Common myeloid progenitor, CD34-positive (primary cell): ENCODE data around the gene ZBTB9.

Source experiments
- CTCF ChIA-PET: fragments of 350-600 bp; sonication (Branson Sonifier 250); formaldehyde crosslinking; loops from one replicate; lab custom pipeline; 2021; ENCODE audit warnings: antibody characterized with exemption; lab: Charles Lee
- POLR2A ChIA-PET: fragments of 350-600 bp; sonication (Branson Sonifier 250); formaldehyde crosslinking; loops from one replicate; lab custom pipeline; 2021; ENCODE audit warnings: antibody characterized with exemption; lab: Charles Lee
- DNase-seq, 3 donors: peaks; one replicate each; pipeline versions ENCODE4 v3.0.0 to v3.0.0-alpha.2; 2013
- H3K27ac ChIP-seq, 2 experiments: 1 replicate in 1 of 2; 2 replicates in 1 of 2; pipeline ENCODE4 v1.7.0; 2013; ENCODE audit warnings: inconsistent platforms in 2 of 2, low read length in 2 of 2, mild to moderate bottlenecking in 2 of 2, low read depth in 1 of 2, moderate library complexity in 1 of 2; ENCODE audit not compliant: severe bottlenecking in 2 of 2, insufficient read depth in 1 of 2, poor library complexity in 1 of 2
- H3K27me3 ChIP-seq, 5 experiments: replicated peaks in 2 of 5; 1 replicate in 3 of 5; 2 replicates in 2 of 5; pipeline versions ENCODE4 v1.6.1 to v1.7.0; 2013; ENCODE audit warnings: low read length in 4 of 5, mild to moderate bottlenecking in 2 of 5, moderate library complexity in 2 of 5, inconsistent platforms in 1 of 5; ENCODE audit not compliant: insufficient read depth in 5 of 5, control insufficient read depth in 4 of 5
- H3K36me3 ChIP-seq, 4 experiments: 1 replicate in 2 of 4; 2 replicates in 2 of 4; pipeline versions ENCODE4 v1.6.1 to v1.7.0; 2013; ENCODE audit warnings: low read length in 3 of 4, control low read depth in 1 of 4, mild to moderate bottlenecking in 1 of 4; ENCODE audit not compliant: control insufficient read depth in 4 of 4, insufficient read depth in 4 of 4
- H3K4me1 ChIP-seq, 4 experiments: 1 replicate in 3 of 4; 2 replicates in 1 of 4; pipeline versions ENCODE4 v1.6.1 to v1.7.1; 2013; ENCODE audit warnings: low read length in 3 of 4, mild to moderate bottlenecking in 3 of 4, control low read depth in 1 of 4, inconsistent platforms in 1 of 4, moderate library complexity in 1 of 4; ENCODE audit not compliant: control insufficient read depth in 4 of 4, insufficient read depth in 4 of 4; ENCODE audit errors: control extremely low read depth in 1 of 4
- H3K4me3 ChIP-seq, 7 experiments: 1 replicate in 4 of 7; 2 replicates in 3 of 7; pipeline versions ENCODE4 v1.5.1 to v1.7.0; 2013; ENCODE audit warnings: mild to moderate bottlenecking in 7 of 7, low read length in 6 of 7, moderate library complexity in 6 of 7, inconsistent platforms in 2 of 7, low read depth in 2 of 7, control low read depth in 1 of 7; ENCODE audit not compliant: insufficient read depth in 4 of 7, control insufficient read depth in 1 of 7; ENCODE audit errors: extremely low read depth in 1 of 7
- H3K9me3 ChIP-seq, 5 experiments: 1 replicate in 4 of 5; 2 replicates in 1 of 5; pipeline versions ENCODE4 v1.6.1 to v1.7.1; 2013; ENCODE audit warnings: low read length in 4 of 5, mild to moderate bottlenecking in 2 of 5, inconsistent platforms in 1 of 5, low read depth in 1 of 5, moderate library complexity in 1 of 5; ENCODE audit not compliant: control insufficient read depth in 4 of 5, insufficient read depth in 2 of 5; ENCODE audit errors: control extremely low read depth in 1 of 5
- WGBS: methylation state at CpG from one replicate; pipeline ENCODE4 v1.1.5; 2013; ENCODE audit not compliant: insufficient coverage; 5-methylcytosine and 5-hydroxymethylcytosine counted together

The ZBTB9 gene

DNA sequence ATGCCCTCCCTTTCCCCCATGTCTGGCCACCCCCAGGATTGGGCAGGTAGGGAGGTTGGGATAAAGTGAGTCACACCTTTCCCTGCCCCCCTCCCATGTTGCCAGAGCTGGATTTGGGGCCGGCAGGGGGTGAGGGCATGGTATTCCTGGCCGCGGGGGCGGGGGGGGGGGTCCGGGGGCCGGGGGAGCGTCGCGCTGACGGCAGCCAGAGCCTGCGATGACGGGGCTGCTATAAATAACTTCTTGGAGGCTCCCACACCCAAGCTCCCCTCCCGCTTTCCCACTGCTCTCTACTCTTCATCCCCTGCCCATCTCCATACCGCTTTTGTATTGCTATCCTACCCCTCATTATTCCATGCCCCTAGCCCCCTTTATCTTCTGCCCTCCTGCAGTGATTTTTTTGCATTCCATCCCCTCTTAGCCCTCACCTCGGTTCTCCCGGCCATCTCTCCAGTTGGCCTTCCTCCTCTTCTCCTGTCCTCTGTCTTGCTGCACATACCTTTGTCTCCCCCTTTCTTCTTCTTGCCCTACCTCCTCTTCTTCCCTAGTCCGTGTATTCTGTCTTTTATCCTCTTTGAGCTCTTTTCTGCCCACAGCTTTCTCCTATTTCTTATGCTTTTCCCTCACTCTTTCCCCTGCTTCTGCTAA lies 20.7 kb upstream of the ZBTB9 start:
- ChIA-PET POLR2A (interaction anchor here (0.7 kb wide), 1 partner anchor 12 kb away, joined by 3 read pairs; no protein-coding TSS in a partner anchor), CTCF (interaction anchor here (0.6 to 2.0 kb wide), 2 partner anchors 8 to 102 kb away, joined by 3 to 6 read pairs; no protein-coding TSS in a partner anchor)
- Histone ChIP-seq H3K27ac (no peak overlapping the region), H3K4me3 (peak overlapping the region in 2 of 7 experiments; percentile 57 to 68), H3K36me3 (peaks cover 6 to 37% (median 27%) of the 10 kb centered on the region in 4 experiments), H3K4me1 (peaks cover 15 to 54% (median 51%) of the 10 kb centered on the region in 4 experiments), H3K9me3 (no peaks in the 10 kb centered on the region), H3K27me3 (no peaks in the 10 kb centered on the region)
- 19% methylated on average over 9 of the region's 17 CpGs for WGBS
- no peak for DNase-seq

DNA sequence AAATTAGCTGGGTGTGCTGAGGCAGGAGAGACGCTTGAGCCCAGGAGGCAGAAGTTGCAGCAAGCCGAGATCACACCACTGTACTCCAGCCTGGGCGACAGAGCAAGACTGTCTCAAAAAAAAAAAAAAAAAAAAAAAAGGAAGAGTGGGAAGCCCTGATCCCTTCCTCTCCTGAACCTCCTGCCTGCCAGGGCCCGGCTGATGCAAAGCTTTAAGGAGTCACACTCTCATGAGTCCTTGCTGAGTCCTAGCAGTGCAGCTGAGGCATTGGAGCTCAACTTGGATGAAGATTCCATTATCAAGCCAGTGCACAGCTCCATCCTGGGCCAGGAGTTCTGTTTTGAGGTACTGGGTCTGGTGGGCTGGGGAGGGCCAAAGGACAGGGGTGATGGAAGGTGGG lies 19.4 kb upstream of the ZBTB9 start:
- Histone ChIP-seq H3K27ac (no peak overlapping the region), H3K4me3 (no peak overlapping the region), H3K27me3 (no peaks in the 10 kb centered on the region), H3K9me3 (no peaks in the 10 kb centered on the region), H3K4me1 (peaks cover 10 to 41% (median 38%) of the 10 kb centered on the region in 4 experiments), H3K36me3 (peaks cover 6 to 46% (median 31%) of the 10 kb centered on the region in 4 experiments)
- ChIA-PET POLR2A (no interaction called here), CTCF (interaction anchor here (0.9 to 2.0 kb wide), 2 partner anchors 9 to 46 kb away, joined by 3 to 6 read pairs; no protein-coding TSS in a partner anchor)
- 95% methylated on average over 4 of the region's 4 CpGs for WGBS
- DNase-seq = no peak

DNA sequence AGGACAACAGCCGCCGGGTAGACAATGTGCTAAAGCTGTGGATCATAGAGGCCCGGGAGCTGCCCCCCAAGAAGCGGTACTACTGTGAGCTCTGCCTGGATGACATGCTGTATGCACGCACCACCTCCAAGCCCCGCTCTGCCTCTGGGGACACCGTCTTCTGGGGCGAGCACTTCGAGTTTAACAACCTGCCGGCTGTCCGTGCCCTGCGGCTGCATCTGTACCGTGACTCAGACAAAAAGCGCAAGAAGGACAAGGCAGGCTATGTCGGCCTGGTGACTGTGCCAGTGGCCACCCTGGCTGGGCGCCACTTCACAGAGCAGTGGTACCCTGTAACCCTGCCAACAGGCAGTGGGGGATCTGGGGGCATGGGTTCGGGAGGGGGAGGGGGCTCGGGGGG lies 16.7 kb upstream of the ZBTB9 start:
- H3K4me3 ChIP-seq = no peak overlapping the region
- H3K4me1 ChIP-seq = peaks cover 3 to 14% (median 11%) of the 10 kb centered on the region in 4 experiments
- CTCF ChIA-PET = interaction anchor here (1.4 to 1.5 kb wide), 2 partner anchors 12 to 16 kb away, joined by 3 to 4 read pairs; no protein-coding TSS in a partner anchor
- WGBS = 94% methylated on average over 14 of the region's 18 CpGs
- POLR2A ChIA-PET = no interaction called here
- no peaks in the 10 kb centered on the region for H3K27me3 ChIP-seq
- no peak for DNase-seq
- H3K27ac ChIP-seq = no peak overlapping the region
- H3K36me3 ChIP-seq = peaks cover 10 to 73% (median 52%) of the 10 kb centered on the region in 4 experiments
- H3K9me3 ChIP-seq = no peaks in the 10 kb centered on the region

DNA sequence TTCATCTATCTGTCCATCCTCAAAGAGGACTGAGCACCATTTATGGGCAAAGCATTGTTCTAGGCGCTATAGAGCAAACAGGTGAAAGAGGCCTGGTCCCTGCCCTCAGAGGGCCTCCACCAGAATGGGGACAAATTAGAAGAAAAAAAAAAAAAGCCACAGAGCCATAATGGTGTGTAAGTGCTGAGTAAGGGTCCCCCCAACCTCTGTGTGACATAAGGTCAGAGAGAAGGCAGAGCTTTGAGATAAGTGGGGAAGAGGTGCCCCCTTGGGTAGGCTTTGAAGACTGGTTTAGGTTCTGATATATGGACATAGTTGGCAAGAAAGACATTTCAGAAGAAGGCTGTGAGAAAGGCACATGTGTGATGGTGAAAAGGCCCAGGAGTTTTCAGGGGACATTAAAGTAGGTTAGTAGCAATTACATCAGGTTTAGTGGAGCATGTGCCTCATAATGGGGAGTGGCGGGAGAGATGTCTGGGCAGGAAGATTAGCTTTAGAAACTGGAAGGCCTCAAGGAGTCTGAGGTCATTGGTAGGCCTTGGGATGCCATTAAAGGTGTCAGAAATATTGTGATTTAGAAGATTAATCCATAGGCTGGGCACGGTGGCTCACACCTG lies 15.3 kb upstream of the ZBTB9 start:
- ChIA-PET POLR2A (no interaction called here), CTCF (no interaction called here)

DNA sequence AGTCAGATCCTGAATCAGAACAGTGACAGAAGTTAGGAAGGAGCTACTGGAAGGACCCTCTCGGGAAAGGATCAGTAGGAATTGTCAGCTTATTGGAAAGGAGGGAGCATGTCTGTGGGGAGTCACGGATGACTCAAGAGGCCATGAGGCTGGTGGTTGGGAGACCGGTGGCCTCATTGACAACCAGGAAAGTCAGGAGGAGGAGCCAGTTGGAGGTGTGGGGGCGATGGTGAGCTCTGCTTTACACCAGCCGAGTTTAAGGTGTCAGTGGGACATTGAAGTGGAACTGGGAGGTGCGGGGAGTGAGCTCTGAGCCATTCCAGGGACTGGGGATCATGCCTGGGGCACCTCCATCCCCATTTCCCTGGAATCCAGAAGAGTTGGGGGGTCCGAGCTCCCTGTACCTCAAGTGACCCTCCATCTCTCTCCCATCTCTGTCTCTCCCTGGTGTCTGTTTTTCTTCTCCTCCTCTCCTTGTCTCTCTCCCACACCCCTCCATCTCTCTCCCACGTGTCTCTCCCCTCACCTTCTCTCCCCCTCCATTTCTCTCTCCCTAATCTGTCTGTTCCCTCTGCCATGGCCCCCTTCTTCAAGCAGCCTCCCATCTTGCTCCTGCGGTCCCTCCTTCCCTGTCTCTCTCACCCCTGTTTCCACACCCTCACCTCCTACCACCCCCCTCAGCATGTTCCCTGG lies 14.3 kb upstream of the ZBTB9 start:
- CTCF ChIA-PET = interaction anchor here (1.0 kb wide), 1 partner anchor 10 kb away, joined by 4 read pairs; no protein-coding TSS in a partner anchor

More for the DNA sequence above, 15.3 kb upstream of the ZBTB9 start:
- Histone ChIP-seq H3K4me1 (no peaks in the 10 kb centered on the region), H3K9me3 (no peaks in the 10 kb centered on the region), H3K4me3 (no peak overlapping the region), H3K27me3 (no peaks in the 10 kb centered on the region), H3K36me3 (peaks cover 10 to 85% (median 62%) of the 10 kb centered on the region in 4 experiments), H3K27ac (no peak overlapping the region)
- 100% methylated on average over 3 of the region's 3 CpGs for WGBS
- DNase-seq = no peak

DNA sequence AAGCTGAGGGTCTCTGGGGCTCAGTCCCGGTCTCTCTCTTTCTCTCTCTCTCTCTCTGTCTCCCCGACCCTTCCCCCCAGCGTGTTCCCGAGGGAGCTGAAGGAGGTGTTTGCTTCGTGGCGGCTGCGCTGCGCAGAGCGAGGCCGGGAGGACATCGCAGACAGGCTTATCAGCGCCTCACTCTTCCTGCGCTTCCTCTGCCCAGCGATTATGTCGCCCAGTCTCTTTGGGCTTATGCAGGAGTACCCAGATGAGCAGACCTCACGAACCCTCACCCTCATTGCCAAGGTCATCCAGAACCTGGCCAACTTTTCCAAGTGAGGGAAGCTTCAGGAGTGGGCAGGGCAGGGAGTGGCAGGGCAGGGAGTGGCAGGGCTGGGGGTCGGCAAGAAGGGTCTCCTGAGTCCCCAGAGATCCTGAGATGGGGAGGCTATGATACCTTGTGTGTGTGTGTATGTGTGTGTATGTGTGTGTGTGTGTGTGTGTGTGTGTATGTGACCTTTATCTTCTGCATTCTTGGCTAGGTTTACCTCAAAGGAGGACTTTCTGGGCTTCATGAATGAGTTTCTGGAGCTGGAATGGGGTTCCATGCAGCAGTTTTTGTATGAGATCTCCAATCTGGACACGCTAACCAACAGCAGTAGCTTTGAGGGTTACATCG lies 13.6 kb upstream of the ZBTB9 start:
- CTCF ChIA-PET = interaction anchor here (0.9 to 1.1 kb wide), 4 partner anchors 9 to 12 kb away, joined by 3 to 4 read pairs (median 4); no protein-coding TSS in a partner anchor
- no peaks in the 10 kb centered on the region for H3K4me1 ChIP-seq
- no peaks in the 10 kb centered on the region for H3K9me3 ChIP-seq
- DNase-seq = no peak
- H3K36me3 ChIP-seq = peaks cover 11 to 89% (median 65%) of the 10 kb centered on the region in 4 experiments
- WGBS = 90% methylated on average over 18 of the region's 19 CpGs
- no peak overlapping the region for H3K4me3 ChIP-seq
- POLR2A ChIA-PET = no interaction called here
- no peaks in the 10 kb centered on the region for H3K27me3 ChIP-seq
- no peak overlapping the region for H3K27ac ChIP-seq

More for the DNA sequence above, 14.3 kb upstream of the ZBTB9 start:
- no peak for DNase-seq
- Histone ChIP-seq H3K36me3 (peaks cover 12 to 93% (median 67%) of the 10 kb centered on the region in 4 experiments), H3K4me1 (no peaks in the 10 kb centered on the region), H3K27ac (no peak overlapping the region), H3K9me3 (no peaks in the 10 kb centered on the region), H3K4me3 (no peak overlapping the region), H3K27me3 (no peaks in the 10 kb centered on the region)
- POLR2A ChIA-PET = no interaction called here
- 85% methylated on average over 9 of the region's 9 CpGs for WGBS
